ENCODE results near the gene HTRA3. TPM values are rescaled to one million over a fixed set of nuclear protein-coding genes. Genes with fewer than 3 reads are reported as not detected.
A peak's percentile ranks its signal among the peaks of the same experiment; 100 is the strongest.

Gene HTRA3
- total RNA-seq, 2 experiments from 2014 or later, result not detected

GRCh38 chr4:8259743-8260430 lies 9.7 kb upstream of the HTRA3 start:
- ChIA-PET POLR2A (no interaction called here), CTCF (no interaction called here)
- Mint-ChIP-seq H3K27me3 (no peaks in the 10 kb centered on the region), H3K9me3 (no peaks in the 10 kb centered on the region), H3K4me3 (no peak overlapping the region), H3K4me1 (no peaks in the 10 kb centered on the region), H3K36me3 (ENCODE audit: low read depth) (no peaks in the 10 kb centered on the region), H3K27ac (no peak overlapping the region)
- no peak for DNase-seq

DNA sequence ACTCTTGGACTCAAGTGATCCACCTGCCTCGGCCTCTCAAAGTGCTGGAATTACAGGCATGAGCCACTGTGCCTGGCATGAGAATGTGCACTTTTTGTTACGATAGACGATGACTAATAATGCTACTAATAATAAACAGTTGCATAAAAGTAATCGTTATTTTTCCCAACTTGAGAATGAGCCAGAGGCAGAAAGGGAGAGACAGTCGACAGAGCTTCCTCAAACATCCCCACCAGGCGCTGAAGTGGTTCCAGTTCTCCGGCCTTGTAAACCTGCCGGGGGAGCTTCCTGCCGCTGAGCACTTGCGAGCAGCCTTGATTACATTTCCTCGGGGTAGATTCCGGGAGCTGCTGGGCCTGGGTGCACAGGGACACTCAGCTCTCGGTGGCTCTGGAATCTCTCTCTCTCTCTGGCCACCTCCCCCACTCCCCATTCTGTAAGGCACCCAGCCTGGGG lies 8.9 kb upstream of the HTRA3 start:
- CTCF ChIA-PET, result no interaction called here
- no peak overlapping the region for H3K27ac Mint-ChIP-seq
- no peaks in the 10 kb centered on the region for H3K9me3 Mint-ChIP-seq
- no peak overlapping the region for H3K4me3 Mint-ChIP-seq
- H3K4me1 Mint-ChIP-seq, result no peaks in the 10 kb centered on the region
- DNase-seq, result no peak
- no peaks in the 10 kb centered on the region for H3K36me3 Mint-ChIP-seq (ENCODE audit: low read depth)
- no peaks in the 10 kb centered on the region for H3K27me3 Mint-ChIP-seq
- POLR2A ChIA-PET, result no interaction called here

DNA sequence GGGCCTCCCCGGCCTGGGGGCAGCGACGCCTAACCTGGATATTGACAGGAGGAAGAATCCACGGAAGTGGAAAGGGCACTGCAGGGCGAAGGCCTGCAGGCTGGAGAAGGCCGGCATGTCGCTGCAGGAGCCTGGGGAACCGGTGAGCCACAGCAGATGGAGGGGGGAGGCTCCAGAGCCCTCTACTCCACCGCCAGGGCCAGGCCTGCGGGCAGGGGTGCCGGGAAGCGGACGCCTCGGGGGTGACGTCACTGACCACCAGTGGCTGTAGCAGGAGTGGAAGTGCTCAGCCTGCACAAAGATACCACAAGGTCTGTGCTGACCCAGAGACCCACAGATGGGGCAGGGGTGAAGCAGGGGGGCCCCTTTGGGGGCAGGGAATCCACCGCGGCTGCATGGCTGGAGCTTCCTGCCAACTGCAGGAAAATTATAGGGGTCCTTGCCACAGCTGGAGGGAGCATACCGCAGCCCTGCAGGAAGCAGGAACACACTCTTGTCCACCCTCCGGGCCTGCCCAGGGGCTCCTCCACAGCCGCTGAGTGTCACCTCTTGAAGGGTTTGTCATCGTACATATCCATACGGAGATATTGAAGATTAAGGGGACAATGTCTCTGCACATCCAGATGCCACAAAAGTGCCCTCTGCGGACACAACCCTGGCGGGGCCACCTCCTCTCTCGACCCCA lies 7.6 kb upstream of the HTRA3 start:
- DNase-seq, result peak; percentile 19
- Mint-ChIP-seq H3K9me3 (no peaks in the 10 kb centered on the region), H3K4me3 (no peak overlapping the region), H3K36me3 (ENCODE audit: low read depth) (no peaks in the 10 kb centered on the region), H3K27ac (no peak overlapping the region), H3K4me1 (no peaks in the 10 kb centered on the region), H3K27me3 (no peaks in the 10 kb centered on the region)
- CTCF ChIA-PET, result no interaction called here
- POLR2A ChIA-PET, result no interaction called here

DNA sequence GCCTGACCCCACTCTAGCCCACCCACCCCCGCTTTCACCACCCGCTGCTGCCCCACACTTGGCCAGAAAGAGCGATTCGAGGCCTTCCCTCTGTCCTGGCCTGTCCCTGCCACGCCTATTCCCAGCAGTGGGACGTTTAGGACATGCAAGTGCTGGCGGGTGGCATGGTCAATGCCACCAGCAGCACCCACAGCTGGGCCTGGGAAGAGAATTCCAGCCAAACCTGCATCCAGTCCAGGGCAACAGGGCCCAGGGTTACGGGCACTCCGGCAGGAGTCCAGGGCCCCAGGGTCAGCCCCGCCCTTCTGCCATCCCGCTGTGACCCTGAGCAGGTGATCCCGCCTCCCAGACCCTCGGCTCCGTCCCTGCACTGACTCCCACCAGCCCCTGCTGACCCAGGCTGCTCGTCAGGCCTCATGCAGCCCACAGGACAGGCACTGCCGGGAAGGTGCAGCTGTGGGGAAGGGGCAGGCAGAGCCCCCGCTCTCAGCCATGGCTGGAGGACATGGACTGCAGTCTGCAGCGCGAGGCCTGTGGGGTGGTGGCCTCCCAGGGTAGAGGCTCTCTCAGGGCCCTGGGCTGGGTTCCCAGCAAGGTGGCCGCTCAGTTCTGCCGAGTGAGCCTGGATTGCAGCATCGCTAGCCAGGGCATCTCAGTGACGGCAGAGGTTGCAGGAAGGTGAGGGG lies 6.8 kb upstream of the HTRA3 start:
- CTCF ChIA-PET, result no interaction called here
- no peak overlapping the region for H3K4me3 Mint-ChIP-seq
- H3K4me1 Mint-ChIP-seq, result no peaks in the 10 kb centered on the region
- H3K27ac Mint-ChIP-seq, result no peak overlapping the region
- no peaks in the 10 kb centered on the region for H3K36me3 Mint-ChIP-seq (ENCODE audit: low read depth)
- no peaks in the 10 kb centered on the region for H3K9me3 Mint-ChIP-seq
- POLR2A ChIA-PET, result no interaction called here
- DNase-seq, result no peak
- H3K27me3 Mint-ChIP-seq, result no peaks in the 10 kb centered on the region

DNA sequence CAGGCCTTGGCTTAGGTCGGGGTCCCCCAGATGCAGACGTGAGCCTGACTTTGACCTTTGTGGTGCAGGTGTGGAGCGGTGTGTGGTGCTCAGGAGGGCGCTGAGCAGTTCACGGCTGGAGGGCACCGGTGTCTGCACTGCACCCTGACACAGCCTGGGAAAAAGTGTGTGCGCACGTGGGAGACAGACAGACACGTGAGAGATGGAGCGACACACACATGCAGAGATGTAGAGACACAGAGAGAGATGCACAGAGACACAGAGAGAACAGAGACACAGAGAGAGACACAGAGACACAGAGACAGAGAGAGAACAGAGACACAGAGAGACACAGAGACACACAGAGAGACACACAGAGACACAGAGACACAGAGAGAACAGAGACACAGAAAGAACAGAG lies 6.2 kb upstream of the HTRA3 start:
- no peaks in the 10 kb centered on the region for H3K9me3 Mint-ChIP-seq
- no peaks in the 10 kb centered on the region for H3K36me3 Mint-ChIP-seq (ENCODE audit: low read depth)
- ChIA-PET POLR2A (no interaction called here), CTCF (interaction anchor here (0.6 kb wide), 1 partner anchor 21 kb away, joined by 3 read pairs; no protein-coding TSS in a partner anchor)
- no peak overlapping the region for H3K27ac Mint-ChIP-seq
- no peak for DNase-seq
- H3K4me3 Mint-ChIP-seq, result no peak overlapping the region
- no peaks in the 10 kb centered on the region for H3K4me1 Mint-ChIP-seq
- H3K27me3 Mint-ChIP-seq, result peaks cover 2% of the 10 kb centered on the region

GRCh38 chr4:8264106-8264505 lies 5.4 kb upstream of the HTRA3 start:
- Mint-ChIP-seq H3K27ac (no peak overlapping the region), H3K4me3 (no peak overlapping the region)

GRCh38 chr4:8265171-8265929 lies 4.2 kb upstream of the HTRA3 start:
- CTCF ChIA-PET, result interaction anchor here (0.6 kb wide), 1 partner anchor 17 kb away, joined by 4 read pairs; no protein-coding TSS in a partner anchor
- POLR2A ChIA-PET, result no interaction called here
- Mint-ChIP-seq H3K27me3 (peaks cover 11% of the 10 kb centered on the region), H3K36me3 (ENCODE audit: low read depth) (no peaks in the 10 kb centered on the region), H3K4me1 (no peaks in the 10 kb centered on the region), H3K27ac (no peak overlapping the region), H3K9me3 (no peaks in the 10 kb centered on the region), H3K4me3 (no peak overlapping the region)
- DNase-seq, result no peak

More at GRCh38 chr4:8264106-8264505, 5.4 kb upstream of the HTRA3 start:
- POLR2A ChIA-PET, result no interaction called here
- no peak for DNase-seq
- CTCF ChIA-PET, result interaction anchor here (0.6 kb wide), 1 partner anchor 22 kb away, joined by 3 read pairs; no protein-coding TSS in a partner anchor
- Mint-ChIP-seq H3K27me3 (peaks cover 9% of the 10 kb centered on the region), H3K9me3 (no peaks in the 10 kb centered on the region), H3K36me3 (ENCODE audit: low read depth) (no peaks in the 10 kb centered on the region), H3K4me1 (no peaks in the 10 kb centered on the region)

- no peaks in the 10 kb centered on the region for H3K36me3 Mint-ChIP-seq (ENCODE audit: low read depth)
- peaks cover 17% of the 10 kb centered on the region for H3K27me3 Mint-ChIP-seq
- no peak for DNase-seq
- ChIA-PET CTCF (interaction anchor here (2.4 kb wide), 1 partner anchor 24 kb away, joined by 8 read pairs; no protein-coding TSS in a partner anchor), POLR2A (no interaction called here)
- H3K4me1 Mint-ChIP-seq, result no peaks in the 10 kb centered on the region
- no peak overlapping the region for H3K4me3 Mint-ChIP-seq
- no peaks in the 10 kb centered on the region for H3K9me3 Mint-ChIP-seq
- H3K27ac Mint-ChIP-seq, result no peak overlapping the region
These were observed 3.5 kb upstream of the HTRA3 start for GRCh38 chr4:8266088-8266487.

DNA sequence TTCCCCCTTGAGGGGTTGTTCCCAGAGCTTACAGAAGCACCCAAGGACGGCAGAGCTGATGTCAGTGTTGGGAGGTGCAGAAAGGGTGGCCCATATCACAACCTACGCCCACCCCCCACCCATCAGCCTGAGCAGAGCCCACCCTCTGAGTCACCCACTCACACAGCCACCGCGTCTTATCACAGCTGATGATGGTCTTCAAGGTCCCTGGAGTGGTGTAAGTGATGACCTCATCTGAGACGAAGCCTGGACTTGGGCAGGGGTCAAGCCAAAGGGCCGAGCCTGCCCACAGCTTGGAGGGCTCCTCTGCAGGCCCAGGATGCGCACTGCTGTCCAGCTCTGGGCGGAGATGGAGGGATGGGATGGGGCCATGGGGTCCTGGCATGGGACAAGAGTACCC lies 3.0 kb upstream of the HTRA3 start:
- CTCF ChIA-PET, result interaction anchor here (1.0 to 2.4 kb wide), 3 partner anchors 24 to 142 kb away, joined by 4 to 11 read pairs (median 8); no protein-coding TSS in a partner anchor
- H3K27ac Mint-ChIP-seq, result no peak overlapping the region
- DNase-seq, result no peak
- H3K36me3 Mint-ChIP-seq (ENCODE audit: low read depth), result no peaks in the 10 kb centered on the region
- POLR2A ChIA-PET, result no interaction called here
- peaks cover 17% of the 10 kb centered on the region for H3K27me3 Mint-ChIP-seq
- H3K4me3 Mint-ChIP-seq, result no peak overlapping the region
- no peaks in the 10 kb centered on the region for H3K9me3 Mint-ChIP-seq
- no peaks in the 10 kb centered on the region for H3K4me1 Mint-ChIP-seq

DNA sequence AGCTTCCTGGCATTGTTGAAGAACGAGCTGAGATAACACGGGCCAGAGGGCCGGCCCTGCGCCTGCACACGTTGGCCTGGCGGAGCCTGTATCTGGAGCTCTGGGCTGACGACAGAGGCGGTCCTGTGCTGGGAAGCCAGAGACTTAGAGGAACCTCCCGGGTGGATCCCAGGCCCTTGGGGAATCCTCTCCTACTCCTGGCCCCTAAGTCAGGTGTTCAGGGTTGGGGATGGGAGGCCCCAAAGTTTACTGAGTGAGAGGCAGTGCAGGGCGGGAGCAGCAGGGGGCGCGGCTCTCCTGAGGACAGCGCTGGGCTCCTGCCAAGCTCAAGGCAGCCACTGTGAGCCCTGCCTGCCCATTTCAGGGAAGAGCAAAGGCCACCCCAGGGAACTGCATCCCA lies 2.5 kb upstream of the HTRA3 start:
- no peaks in the 10 kb centered on the region for H3K36me3 Mint-ChIP-seq (ENCODE audit: low read depth)
- peaks cover 17% of the 10 kb centered on the region for H3K27me3 Mint-ChIP-seq
- ChIA-PET CTCF (interaction anchor here (1.0 to 2.4 kb wide), 4 partner anchors 25 to 142 kb away, joined by 3 to 11 read pairs (median 6); no protein-coding TSS in a partner anchor), POLR2A (no interaction called here)
- no peak overlapping the region for H3K27ac Mint-ChIP-seq
- no peaks in the 10 kb centered on the region for H3K4me1 Mint-ChIP-seq
- no peak overlapping the region for H3K4me3 Mint-ChIP-seq
- peak; percentile 37 for DNase-seq
- H3K9me3 Mint-ChIP-seq, result no peaks in the 10 kb centered on the region

GRCh38 chr4:8268211-8268610 lies 1.3 kb upstream of the HTRA3 start:
- POLR2A ChIA-PET, result interaction anchor here (0.6 kb wide), 1 partner anchor 39 kb away, joined by 3 read pairs; no protein-coding TSS in a partner anchor
- Mint-ChIP-seq H3K9me3 (no peaks in the 10 kb centered on the region), H3K36me3 (ENCODE audit: low read depth) (no peaks in the 10 kb centered on the region), H3K4me1 (no peaks in the 10 kb centered on the region), H3K27me3 (peaks cover 17% of the 10 kb centered on the region), H3K27ac (no peak overlapping the region), H3K4me3 (no peak overlapping the region)
- DNase-seq, result no peak
- CTCF ChIA-PET, result interaction anchor here (1.4 to 2.4 kb wide), 3 partner anchors 26 to 135 kb away, joined by 3 to 11 read pairs (median 8); no protein-coding TSS in a partner anchor

DNA sequence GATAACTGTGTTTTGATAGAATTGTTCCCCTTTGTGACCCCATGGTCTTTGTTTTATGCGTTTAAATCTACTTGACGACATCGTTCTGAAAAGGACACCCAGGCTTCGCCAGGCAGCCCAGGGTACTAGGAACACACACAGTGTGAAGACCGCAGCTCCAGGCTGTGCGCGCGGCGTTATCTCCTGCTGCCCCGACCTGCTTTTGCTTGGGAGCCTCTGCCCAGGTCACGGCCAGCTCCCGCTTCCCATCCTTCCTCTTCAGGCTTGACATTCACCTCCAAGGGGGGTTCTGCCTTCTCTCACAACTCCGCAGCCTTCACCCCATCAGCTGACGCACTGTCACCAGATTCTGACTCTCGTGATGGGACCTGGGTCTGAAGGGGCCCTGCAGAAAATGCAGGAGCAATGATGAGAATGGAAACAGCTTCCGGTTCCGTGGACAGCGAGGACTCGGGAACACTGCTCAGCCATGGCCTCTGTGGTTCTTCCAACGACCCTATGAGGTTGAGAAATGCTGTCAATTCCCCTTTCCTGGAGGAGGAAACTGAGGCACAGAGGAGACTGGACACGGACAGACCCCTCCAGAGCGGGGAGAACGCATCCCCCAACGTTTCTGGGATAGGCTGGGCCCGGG lies 536 bp upstream of the HTRA3 start:
- Mint-ChIP-seq H3K4me3 (no peak overlapping the region), H3K27ac (no peak overlapping the region), H3K9me3 (no peaks in the 10 kb centered on the region), H3K27me3 (peaks cover 17% of the 10 kb centered on the region), H3K4me1 (no peaks in the 10 kb centered on the region), H3K36me3 (ENCODE audit: low read depth) (no peaks in the 10 kb centered on the region)
- ChIA-PET POLR2A (no interaction called here), CTCF (no interaction called here)
- DNase-seq, result no peak
